ENCODE data around the gene PRLR.
"Not testable (repeated sequence)": the region's sequence is repeated elsewhere in the genome, so short reads cannot be mapped to it uniquely, and the experiment has no call there.

PRLR gene

DNA sequence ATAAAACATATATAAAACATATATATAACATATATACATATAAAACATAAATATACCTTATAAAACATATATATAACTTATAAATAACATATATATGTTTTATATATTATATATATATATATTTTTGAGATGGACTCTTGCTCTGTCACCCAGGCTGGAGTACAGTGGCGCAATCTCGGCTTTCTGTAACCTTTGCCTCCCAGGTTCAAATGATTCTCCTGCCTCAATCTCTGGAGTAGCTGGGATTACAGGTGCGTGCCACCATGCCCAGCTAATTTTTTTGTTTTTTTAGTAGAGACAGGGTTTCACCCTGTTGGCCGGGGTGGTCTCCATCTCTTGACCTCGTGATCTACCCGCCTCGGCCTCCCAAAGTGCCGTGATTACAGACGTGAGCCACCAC is 128.6 kb downstream of the PRLR start:
- not testable (repeated sequence) for H3K27ac ChIP-seq (ENCODE audit: low read length); H3K27me3 ChIP-seq (ENCODE audit: control insufficient read depth in 1 of 2, insufficient read depth in 2 of 2, low read length in 2 of 2); H3K9me3 ChIP-seq (ENCODE audit: control insufficient read depth in 2 of 2, low read length in 2 of 2); H3K9ac ChIP-seq (ENCODE audit: low read length in 2 of 2); H3K36me3 ChIP-seq (ENCODE audit: control insufficient read depth in 2 of 2, insufficient read depth in 2 of 2, low read length in 2 of 2); H3K4me3 ChIP-seq (ENCODE audit: low read length in 2 of 2); H3K4me1 ChIP-seq (ENCODE audit: control insufficient read depth, insufficient read depth, low read length)

- no peaks in the 10 kb centered on the region for H3K4me1 ChIP-seq (ENCODE audit: control insufficient read depth, insufficient read depth, low read length)
- no peak overlapping the region for H3K27ac ChIP-seq (ENCODE audit: low read length)
- peaks cover 0 to 3% of the 10 kb centered on the region in 2 donors for H3K27me3 ChIP-seq (ENCODE audit: control insufficient read depth in 1 of 2, insufficient read depth in 2 of 2, low read length in 2 of 2)
- no peaks in the 10 kb centered on the region for H3K9me3 ChIP-seq (ENCODE audit: control insufficient read depth in 2 of 2, low read length in 2 of 2)
- no peak overlapping the region for H3K9ac ChIP-seq (ENCODE audit: low read length in 2 of 2)
- no peak overlapping the region for H3K4me3 ChIP-seq (ENCODE audit: low read length in 2 of 2)
- no peaks in the 10 kb centered on the region for H3K36me3 ChIP-seq (ENCODE audit: control insufficient read depth in 2 of 2, insufficient read depth in 2 of 2, low read length in 2 of 2)
Observed at GRCh38 chr5:35101016-35101415, 129.3 kb downstream of the PRLR start.

GRCh38 chr5:35098214-35098613 is 132.1 kb downstream of the PRLR start:
- H3K27me3 ChIP-seq (ENCODE audit: control insufficient read depth in 1 of 2, insufficient read depth in 2 of 2, low read length in 2 of 2), result peaks cover 0 to 1% of the 10 kb centered on the region in 2 donors
- H3K27ac ChIP-seq (ENCODE audit: low read length), result no peak overlapping the region
- H3K4me3 ChIP-seq (ENCODE audit: low read length in 2 of 2), result no peak overlapping the region
- no peaks in the 10 kb centered on the region for H3K4me1 ChIP-seq (ENCODE audit: control insufficient read depth, insufficient read depth, low read length)
- H3K36me3 ChIP-seq (ENCODE audit: control insufficient read depth in 2 of 2, insufficient read depth in 2 of 2, low read length in 2 of 2), result no peaks in the 10 kb centered on the region
- no peak overlapping the region for H3K9ac ChIP-seq (ENCODE audit: low read length in 2 of 2)
- no peaks in the 10 kb centered on the region for H3K9me3 ChIP-seq (ENCODE audit: control insufficient read depth in 2 of 2, low read length in 2 of 2)

- Histone ChIP-seq H3K4me1 (ENCODE audit: control insufficient read depth, insufficient read depth, low read length) (no peaks in the 10 kb centered on the region), H3K9ac (ENCODE audit: low read length in 2 of 2) (no peak overlapping the region), H3K36me3 (ENCODE audit: control insufficient read depth in 2 of 2, insufficient read depth in 2 of 2, low read length in 2 of 2) (no peaks in the 10 kb centered on the region), H3K27me3 (ENCODE audit: control insufficient read depth in 1 of 2, insufficient read depth in 2 of 2, low read length in 2 of 2) (no peaks in the 10 kb centered on the region), H3K27ac (ENCODE audit: low read length) (no peak overlapping the region), H3K4me3 (ENCODE audit: low read length in 2 of 2) (no peak overlapping the region), H3K9me3 (ENCODE audit: control insufficient read depth in 2 of 2, low read length in 2 of 2) (no peaks in the 10 kb centered on the region)
Observed at GRCh38 chr5:35096932-35097331, 133.4 kb downstream of the PRLR start.

DNA sequence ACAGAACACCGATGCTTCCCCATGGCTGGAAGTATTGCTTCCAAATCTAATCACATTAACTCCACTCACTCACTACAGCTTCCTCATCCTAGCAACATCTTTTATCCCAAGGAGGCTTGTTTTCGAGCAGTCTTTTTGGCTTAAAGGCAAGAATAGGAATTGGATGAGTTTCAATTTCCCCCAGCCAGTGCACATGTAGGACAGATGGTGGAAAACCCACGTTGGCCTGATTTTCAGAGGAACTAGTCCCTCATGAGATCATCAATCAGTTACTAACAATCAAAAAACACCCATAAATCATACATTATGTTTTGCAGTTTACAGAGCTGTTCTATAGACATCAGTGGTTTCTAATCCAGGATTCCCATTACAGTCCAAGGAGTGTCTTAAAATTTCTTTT is 134.1 kb downstream of the PRLR start:
- H3K4me3 ChIP-seq (ENCODE audit: low read length in 2 of 2), result no peak overlapping the region
- H3K27me3 ChIP-seq (ENCODE audit: control insufficient read depth in 1 of 2, insufficient read depth in 2 of 2, low read length in 2 of 2), result no peaks in the 10 kb centered on the region
- no peak overlapping the region for H3K27ac ChIP-seq (ENCODE audit: low read length)
- H3K36me3 ChIP-seq (ENCODE audit: control insufficient read depth in 2 of 2, insufficient read depth in 2 of 2, low read length in 2 of 2), result no peaks in the 10 kb centered on the region
- no peaks in the 10 kb centered on the region for H3K9me3 ChIP-seq (ENCODE audit: control insufficient read depth in 2 of 2, low read length in 2 of 2)
- no peak overlapping the region for H3K9ac ChIP-seq (ENCODE audit: low read length in 2 of 2)
- no peaks in the 10 kb centered on the region for H3K4me1 ChIP-seq (ENCODE audit: control insufficient read depth, insufficient read depth, low read length)

GRCh38 chr5:35095366-35095765 is 134.9 kb downstream of the PRLR start:
- Histone ChIP-seq H3K4me3 (ENCODE audit: low read length in 2 of 2) (no peak overlapping the region), H3K27me3 (ENCODE audit: control insufficient read depth in 1 of 2, insufficient read depth in 2 of 2, low read length in 2 of 2) (no peaks in the 10 kb centered on the region), H3K9ac (ENCODE audit: low read length in 2 of 2) (no peak overlapping the region), H3K36me3 (ENCODE audit: control insufficient read depth in 2 of 2, insufficient read depth in 2 of 2, low read length in 2 of 2) (no peaks in the 10 kb centered on the region), H3K9me3 (ENCODE audit: control insufficient read depth in 2 of 2, low read length in 2 of 2) (no peaks in the 10 kb centered on the region), H3K4me1 (ENCODE audit: control insufficient read depth, insufficient read depth, low read length) (no peaks in the 10 kb centered on the region), H3K27ac (ENCODE audit: low read length) (no peak overlapping the region)

DNA sequence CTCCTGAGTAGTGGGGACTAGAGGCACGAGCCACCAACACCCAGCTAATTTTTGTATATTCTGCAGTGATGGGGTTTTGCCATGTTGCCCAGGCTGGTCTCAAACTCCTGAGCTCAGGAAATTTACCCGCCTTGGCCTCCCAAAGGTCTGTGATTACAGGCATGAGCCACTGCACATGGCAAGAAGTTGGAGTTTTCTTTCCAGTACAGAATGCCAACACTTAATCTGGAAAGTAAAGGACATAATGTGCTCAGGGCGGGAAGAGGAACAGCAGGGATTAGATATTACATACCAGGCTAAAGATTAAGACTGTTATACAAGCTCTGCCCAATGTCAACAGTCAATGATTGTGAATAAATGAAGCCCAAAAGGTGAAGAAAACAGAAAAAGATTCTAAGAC is 135.3 kb downstream of the PRLR start:
- Histone ChIP-seq H3K4me3 (ENCODE audit: low read length in 2 of 2) (no peak overlapping the region), H3K27me3 (ENCODE audit: control insufficient read depth in 1 of 2, insufficient read depth in 2 of 2, low read length in 2 of 2) (no peaks in the 10 kb centered on the region), H3K4me1 (ENCODE audit: control insufficient read depth, insufficient read depth, low read length) (no peaks in the 10 kb centered on the region), H3K36me3 (ENCODE audit: control insufficient read depth in 2 of 2, insufficient read depth in 2 of 2, low read length in 2 of 2) (no peaks in the 10 kb centered on the region), H3K9me3 (ENCODE audit: control insufficient read depth in 2 of 2, low read length in 2 of 2) (no peaks in the 10 kb centered on the region), H3K27ac (ENCODE audit: low read length) (no peak overlapping the region), H3K9ac (ENCODE audit: low read length in 2 of 2) (no peak overlapping the region)

GRCh38 chr5:35092703-35093102 is 137.6 kb downstream of the PRLR start:
- Histone ChIP-seq H3K9me3 (ENCODE audit: control insufficient read depth in 2 of 2, low read length in 2 of 2) (no peaks in the 10 kb centered on the region), H3K36me3 (ENCODE audit: control insufficient read depth in 2 of 2, insufficient read depth in 2 of 2, low read length in 2 of 2) (no peaks in the 10 kb centered on the region), H3K4me3 (ENCODE audit: low read length in 2 of 2) (no peak overlapping the region), H3K9ac (ENCODE audit: low read length in 2 of 2) (no peak overlapping the region), H3K4me1 (ENCODE audit: control insufficient read depth, insufficient read depth, low read length) (no peaks in the 10 kb centered on the region), H3K27me3 (ENCODE audit: control insufficient read depth in 1 of 2, insufficient read depth in 2 of 2, low read length in 2 of 2) (no peaks in the 10 kb centered on the region), H3K27ac (ENCODE audit: low read length) (no peak overlapping the region)

GRCh38 chr5:35091704-35092103 is 138.6 kb downstream of the PRLR start:
- H3K4me1 ChIP-seq (ENCODE audit: control insufficient read depth, insufficient read depth, low read length), result no peaks in the 10 kb centered on the region
- H3K36me3 ChIP-seq (ENCODE audit: control insufficient read depth in 2 of 2, insufficient read depth in 2 of 2, low read length in 2 of 2), result no peaks in the 10 kb centered on the region
- H3K27me3 ChIP-seq (ENCODE audit: control insufficient read depth in 1 of 2, insufficient read depth in 2 of 2, low read length in 2 of 2), result no peaks in the 10 kb centered on the region
- no peaks in the 10 kb centered on the region for H3K9me3 ChIP-seq (ENCODE audit: control insufficient read depth in 2 of 2, low read length in 2 of 2)
- no peak overlapping the region for H3K27ac ChIP-seq (ENCODE audit: low read length)
- H3K4me3 ChIP-seq (ENCODE audit: low read length in 2 of 2), result no peak overlapping the region
- H3K9ac ChIP-seq (ENCODE audit: low read length in 2 of 2), result no peak overlapping the region

GRCh38 chr5:35089334-35090314 is 140.7 kb downstream of the PRLR start:
- Histone ChIP-seq H3K9ac (ENCODE audit: low read length in 2 of 2) (no peak overlapping the region), H3K4me3 (ENCODE audit: low read length in 2 of 2) (no peak overlapping the region), H3K27me3 (ENCODE audit: control insufficient read depth in 1 of 2, insufficient read depth in 2 of 2, low read length in 2 of 2) (no peaks in the 10 kb centered on the region), H3K4me1 (ENCODE audit: control insufficient read depth, insufficient read depth, low read length) (peaks cover 3% of the 10 kb centered on the region), H3K9me3 (ENCODE audit: control insufficient read depth in 2 of 2, low read length in 2 of 2) (no peaks in the 10 kb centered on the region), H3K36me3 (ENCODE audit: control insufficient read depth in 2 of 2, insufficient read depth in 2 of 2, low read length in 2 of 2) (no peaks in the 10 kb centered on the region), H3K27ac (ENCODE audit: low read length) (no peak overlapping the region)

DNA sequence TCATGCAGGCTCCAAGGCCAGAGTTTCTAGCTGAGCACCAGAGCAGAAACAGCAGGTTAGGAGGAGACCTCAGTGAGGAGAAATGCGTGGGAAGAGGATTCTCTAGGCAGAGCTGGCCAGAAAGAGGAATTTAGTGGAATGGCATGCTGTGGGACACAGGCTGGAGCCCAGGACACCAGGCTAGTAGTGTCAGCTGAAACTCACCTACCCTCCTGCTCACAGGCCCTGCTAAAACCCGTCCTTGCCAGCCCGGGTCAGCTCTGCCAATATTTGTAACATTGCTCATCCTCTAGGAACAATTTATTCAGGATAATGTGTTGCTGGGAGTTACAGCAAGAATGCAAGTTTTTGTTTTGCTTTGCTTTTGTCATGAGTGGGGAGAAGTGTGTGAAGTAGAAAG is 142.3 kb downstream of the PRLR start:
- H3K27ac ChIP-seq (ENCODE audit: low read length), result no peak overlapping the region
- no peaks in the 10 kb centered on the region for H3K27me3 ChIP-seq (ENCODE audit: control insufficient read depth in 1 of 2, insufficient read depth in 2 of 2, low read length in 2 of 2)
- no peak overlapping the region for H3K9ac ChIP-seq (ENCODE audit: low read length in 2 of 2)
- H3K36me3 ChIP-seq (ENCODE audit: control insufficient read depth in 2 of 2, insufficient read depth in 2 of 2, low read length in 2 of 2), result no peaks in the 10 kb centered on the region
- H3K9me3 ChIP-seq (ENCODE audit: control insufficient read depth in 2 of 2, low read length in 2 of 2), result no peaks in the 10 kb centered on the region
- peaks cover 3% of the 10 kb centered on the region for H3K4me1 ChIP-seq (ENCODE audit: control insufficient read depth, insufficient read depth, low read length)
- H3K4me3 ChIP-seq (ENCODE audit: low read length in 2 of 2), result no peak overlapping the region

Measured in stomach smooth muscle (tissue), 2 donors.